NCI-H748 (cell line): Measurements from ENCODE around the gene UQCC2.

Source experiments
- DNase-seq: peaks from one replicate; lab custom pipeline; 2025; ENCODE audit not compliant: unreplicated experiment; lab: John Stamatoyannopoulos, UW

Gene UQCC2

DNA sequence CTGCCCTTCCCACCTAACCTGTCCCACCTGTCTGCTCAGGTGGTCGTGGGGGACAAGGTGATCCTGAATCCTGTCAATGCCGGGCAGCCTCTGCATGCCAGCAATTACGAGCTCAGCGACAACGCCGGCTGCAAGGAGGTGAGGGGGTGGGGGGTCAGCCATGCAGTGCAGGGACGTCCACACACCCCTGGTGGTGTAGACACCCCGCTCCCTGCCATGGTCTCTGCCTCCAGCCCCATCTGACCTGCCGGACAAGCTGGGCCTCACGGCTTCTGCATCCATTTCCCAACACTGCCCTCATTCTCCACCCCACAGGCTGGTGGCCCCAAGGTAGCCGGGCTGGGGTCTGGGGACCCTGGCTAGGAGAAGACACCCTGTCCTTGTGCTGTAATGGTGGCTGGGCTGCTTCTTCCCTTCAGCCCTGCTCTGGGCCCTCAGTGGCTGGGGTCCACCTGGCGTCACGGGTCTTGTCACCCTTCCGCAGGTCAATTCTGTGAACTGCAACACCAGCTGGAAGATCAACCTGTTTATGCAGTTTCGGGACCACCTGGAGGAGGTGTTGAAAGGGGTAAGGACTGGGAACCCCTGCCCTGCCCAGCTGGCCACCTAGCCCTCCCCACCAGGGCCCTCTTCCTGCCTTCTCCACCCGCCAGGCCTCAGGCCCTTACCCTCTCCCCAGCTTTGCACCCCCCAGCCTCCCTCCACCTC lies 52.4 kb downstream of the UQCC2 start:
- no peak for DNase-seq

DNA sequence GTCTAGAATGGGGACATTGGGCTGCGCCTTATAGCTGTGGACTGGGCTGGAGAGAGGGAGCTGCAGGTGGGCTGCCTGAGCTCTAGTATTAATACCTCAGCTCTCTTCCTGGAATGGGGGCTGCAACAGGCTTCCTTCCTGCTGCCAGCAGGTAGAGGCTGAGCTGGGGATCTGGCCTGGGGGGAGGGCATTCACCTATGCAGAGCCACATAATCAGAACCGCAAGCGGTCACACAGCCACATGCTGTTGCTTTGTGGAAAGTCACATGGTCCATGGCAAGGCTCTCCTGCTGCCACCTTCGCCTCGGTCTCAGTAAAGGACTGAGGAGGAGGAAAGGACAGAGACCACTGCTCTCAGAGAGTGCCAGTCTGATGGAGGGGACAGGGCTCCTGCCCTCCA lies 54.7 kb downstream of the UQCC2 start:
- DNase-seq = no peak

DNA sequence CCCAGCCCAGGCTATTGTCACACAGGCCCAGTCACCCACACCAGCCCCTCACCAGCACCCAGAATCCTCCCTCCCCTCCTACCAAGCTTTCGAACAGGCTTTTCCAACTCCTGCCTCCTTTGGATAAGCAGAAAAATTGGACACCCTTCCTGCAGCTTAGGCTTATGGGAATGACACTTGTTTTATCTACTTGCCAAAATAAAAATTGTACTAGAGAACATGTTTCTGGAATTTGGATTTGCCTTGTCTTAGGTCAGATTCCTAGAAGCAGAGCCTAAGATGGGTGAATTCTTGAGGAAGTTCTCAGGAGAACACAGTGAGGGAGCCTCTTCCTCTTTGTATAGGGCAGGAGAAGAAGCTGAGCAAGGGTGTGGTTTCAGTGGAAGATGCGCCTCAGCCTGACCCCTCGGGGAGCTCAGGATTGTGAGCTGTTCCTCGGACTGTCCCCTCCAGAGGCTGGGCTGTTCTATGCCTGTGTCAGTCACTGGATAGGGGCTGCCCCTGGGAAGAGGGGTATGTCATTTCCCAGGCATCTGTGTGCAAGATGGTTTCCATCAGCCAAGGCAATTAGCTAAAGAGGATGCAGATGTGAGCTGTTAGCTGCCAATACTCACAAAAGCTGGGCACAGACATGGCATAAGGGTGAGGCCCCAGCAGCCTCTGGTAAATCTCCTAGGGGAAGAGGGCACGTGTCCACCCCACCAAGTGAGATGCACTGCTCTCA lies 56.5 kb downstream of the UQCC2 start:
- no peak for DNase-seq

DNA sequence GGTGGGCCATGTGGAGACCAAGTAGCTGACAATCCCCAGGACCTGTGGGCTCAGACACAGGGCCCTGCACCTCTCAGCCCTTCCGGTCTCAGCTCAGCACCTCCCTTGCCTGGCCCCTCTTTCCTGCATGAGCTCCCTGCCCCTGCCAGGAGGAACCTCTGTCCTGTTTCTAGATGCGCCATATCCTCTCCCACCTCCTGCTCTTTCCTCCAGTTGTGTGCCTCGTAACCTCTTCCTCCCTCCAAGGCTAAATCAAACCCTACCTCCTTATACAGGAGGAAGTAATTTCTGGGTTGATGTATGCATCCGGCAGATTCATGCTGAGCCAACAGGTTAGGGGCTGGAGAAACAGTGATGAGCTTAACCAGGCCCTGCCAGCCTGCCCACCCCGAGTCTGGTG lies 59.5 kb downstream of the UQCC2 start:
- no peak for DNase-seq

DNA sequence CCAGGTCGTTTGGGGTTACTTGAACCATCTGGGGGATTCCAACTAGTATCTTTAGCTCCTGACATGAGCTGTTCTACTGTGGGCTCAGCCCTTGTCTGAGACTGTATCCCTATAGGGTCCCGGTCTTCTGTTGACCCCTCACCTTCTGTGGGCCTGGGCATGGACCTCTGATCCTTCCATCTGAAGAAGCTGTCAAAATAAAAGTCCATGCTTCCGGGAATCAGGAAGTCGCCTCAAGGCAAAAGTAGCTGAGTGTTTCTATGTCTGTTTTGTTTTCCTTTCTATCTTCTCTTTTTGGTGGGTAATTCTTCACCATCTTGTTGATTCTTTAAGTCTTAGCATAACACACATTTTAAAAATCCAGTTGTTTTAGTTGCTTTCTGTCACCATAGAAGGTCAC lies 60.1 kb downstream of the UQCC2 start:
- DNase-seq = no peak
